ENCODE results near the gene SLC12A9.

The SLC12A9 gene

DNA sequence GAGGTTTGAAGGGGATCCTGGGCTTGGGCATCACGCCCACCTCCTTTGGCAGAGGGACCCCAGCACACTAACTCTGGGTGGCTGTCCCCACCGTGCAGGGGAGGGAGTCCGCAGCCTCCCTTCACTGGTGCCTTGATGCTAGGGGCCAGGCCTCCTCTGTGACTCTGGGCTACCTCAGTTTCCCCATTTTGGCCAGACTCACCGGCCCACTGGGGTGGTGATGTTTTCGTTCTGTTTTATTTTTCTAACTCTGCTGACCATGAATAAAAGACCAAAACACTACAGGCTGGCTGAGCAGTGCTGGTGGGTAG lies 14.2 kb downstream of the SLC12A9 start:
- Histone ChIP-seq H3K4me3 (ENCODE audit: low read depth, low read length, poor library complexity, severe bottlenecking) (peak overlapping the region; percentile 49), H3K9ac (ENCODE audit: low read length) (peak overlapping the region; percentile 58), H3K9me2 (ENCODE audit: low read depth, low read length) (no peaks in the 10 kb centered on the region), H3K4me1 (ENCODE audit: insufficient read depth, low read length, severe bottlenecking) (peaks cover 27% of the 10 kb centered on the region), H3K36me3 (ENCODE audit: insufficient read depth, low read length) (peaks cover 11% of the 10 kb centered on the region), H3K79me2 (ENCODE audit: insufficient read depth, low read length) (no peaks in the 10 kb centered on the region), H3K27me3 (ENCODE audit: insufficient read depth, low read length) (no peaks in the 10 kb centered on the region), H4K20me1 (ENCODE audit: insufficient read depth, low read length) (no peaks in the 10 kb centered on the region), H3K27ac (ENCODE audit: low read depth, low read length, poor library complexity, severe bottlenecking) (no peak overlapping the region), H3K4me2 (ENCODE audit: low read length) (peak overlapping the region; percentile 58), H3F3A (ENCODE audit: insufficient read depth, low read length) (no peaks in the 10 kb centered on the region), H2AFZ (ENCODE audit: low read length) (no peak overlapping the region), H3K9me3 (ENCODE audit: low read length) (no peaks in the 10 kb centered on the region)
- TF ChIP-seq EZH2 (IDR thresholded peaks at IDR 0.05; ENCODE audit: borderline replicate concordance, low read length) = no peak

DNA sequence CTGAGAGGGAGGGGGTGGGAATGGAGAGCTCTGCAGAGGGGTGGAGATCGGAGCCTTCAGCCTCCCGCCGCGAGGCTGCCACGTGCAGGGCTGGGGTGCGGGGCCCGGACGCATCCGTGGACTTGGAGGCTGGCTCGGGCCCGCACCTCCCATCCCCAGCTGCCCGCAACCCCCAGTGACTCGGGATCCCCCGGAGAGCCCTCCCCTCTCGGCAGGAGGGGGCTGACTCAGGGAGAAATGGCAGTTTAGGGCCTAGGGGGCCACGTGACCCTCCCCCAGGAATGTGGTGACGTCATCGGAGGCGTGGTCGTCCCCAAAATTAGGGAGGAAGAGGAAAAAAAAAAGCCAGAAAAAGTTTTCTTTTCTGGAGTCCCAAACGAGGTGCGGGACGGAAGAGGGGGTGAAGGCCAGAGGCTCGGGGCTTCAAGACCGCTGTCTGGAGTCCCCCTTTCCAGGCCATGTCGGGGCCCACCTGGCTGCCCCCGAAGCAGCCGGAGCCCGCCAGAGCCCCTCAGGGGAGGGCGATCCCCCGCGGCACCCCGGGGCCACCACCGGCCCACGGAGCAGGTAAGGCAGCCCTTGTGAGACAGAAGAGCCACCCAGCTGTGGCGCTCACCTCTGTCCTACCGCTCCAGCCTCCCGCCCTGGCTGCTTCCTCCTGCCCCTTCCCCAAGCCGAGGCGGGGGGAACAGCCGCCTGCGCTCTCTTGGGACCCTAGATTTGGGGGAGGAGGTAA lies 14.7 kb downstream of the SLC12A9 start, which contains the start of gene TRIP6:
TSS of gene TRIP6 (plus strand) at position 348 of the 736 bp plus-strand sequence. CDS start at position 459, 111 bp downstream.
- no peaks in the 10 kb centered on the region for H3K79me2 ChIP-seq (ENCODE audit: insufficient read depth, low read length)
- H3K9me3 ChIP-seq (ENCODE audit: low read length) = no peaks in the 10 kb centered on the region
- TF ChIP-seq EZH2 (IDR thresholded peaks at IDR 0.05; ENCODE audit: borderline replicate concordance, low read length) = no peak
- TF ChIP-seq, protein P1, sequence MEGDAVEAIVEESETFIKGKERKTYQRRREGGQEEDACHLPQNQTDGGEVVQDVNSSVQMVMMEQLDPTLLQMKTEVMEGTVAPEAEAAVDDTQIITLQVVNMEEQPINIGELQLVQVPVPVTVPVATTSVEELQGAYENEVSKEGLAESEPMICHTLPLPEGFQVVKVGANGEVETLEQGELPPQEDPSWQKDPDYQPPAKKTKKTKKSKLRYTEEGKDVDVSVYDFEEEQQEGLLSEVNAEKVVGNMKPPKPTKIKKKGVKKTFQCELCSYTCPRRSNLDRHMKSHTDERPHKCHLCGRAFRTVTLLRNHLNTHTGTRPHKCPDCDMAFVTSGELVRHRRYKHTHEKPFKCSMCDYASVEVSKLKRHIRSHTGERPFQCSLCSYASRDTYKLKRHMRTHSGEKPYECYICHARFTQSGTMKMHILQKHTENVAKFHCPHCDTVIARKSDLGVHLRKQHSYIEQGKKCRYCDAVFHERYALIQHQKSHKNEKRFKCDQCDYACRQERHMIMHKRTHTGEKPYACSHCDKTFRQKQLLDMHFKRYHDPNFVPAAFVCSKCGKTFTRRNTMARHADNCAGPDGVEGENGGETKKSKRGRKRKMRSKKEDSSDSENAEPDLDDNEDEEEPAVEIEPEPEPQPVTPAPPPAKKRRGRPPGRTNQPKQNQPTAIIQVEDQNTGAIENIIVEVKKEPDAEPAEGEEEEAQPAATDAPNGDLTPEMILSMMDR (IDR thresholded peaks at IDR 0.05; ENCODE audit: low read length) = no peak
- peak within 1 kb of the TSS; percentile 6 for H3K27ac ChIP-seq (ENCODE audit: low read depth, low read length, poor library complexity, severe bottlenecking)
- H3K4me1 ChIP-seq (ENCODE audit: insufficient read depth, low read length, severe bottlenecking) = peaks cover 27% of the 10 kb centered on the region
- H3F3A ChIP-seq (ENCODE audit: insufficient read depth, low read length) = no peaks in the 10 kb centered on the region
- no peaks in the 10 kb centered on the region for H3K27me3 ChIP-seq (ENCODE audit: insufficient read depth, low read length)
- no peak within 1 kb of the TSS for H2AFZ ChIP-seq (ENCODE audit: low read length)
- H3K9ac ChIP-seq (ENCODE audit: low read length) = peak within 1 kb of the TSS; percentile 58
- H3K4me3 ChIP-seq (ENCODE audit: low read depth, low read length, poor library complexity, severe bottlenecking) = peak within 1 kb of the TSS; percentile 49
- H3K9me2 ChIP-seq (ENCODE audit: low read depth, low read length) = no peaks in the 10 kb centered on the region
- peaks cover 11% of the 10 kb centered on the region for H3K36me3 ChIP-seq (ENCODE audit: insufficient read depth, low read length)
- H3K4me2 ChIP-seq (ENCODE audit: low read length) = peak within 1 kb of the TSS; percentile 58
- H4K20me1 ChIP-seq (ENCODE audit: insufficient read depth, low read length) = no peaks in the 10 kb centered on the region

DNA sequence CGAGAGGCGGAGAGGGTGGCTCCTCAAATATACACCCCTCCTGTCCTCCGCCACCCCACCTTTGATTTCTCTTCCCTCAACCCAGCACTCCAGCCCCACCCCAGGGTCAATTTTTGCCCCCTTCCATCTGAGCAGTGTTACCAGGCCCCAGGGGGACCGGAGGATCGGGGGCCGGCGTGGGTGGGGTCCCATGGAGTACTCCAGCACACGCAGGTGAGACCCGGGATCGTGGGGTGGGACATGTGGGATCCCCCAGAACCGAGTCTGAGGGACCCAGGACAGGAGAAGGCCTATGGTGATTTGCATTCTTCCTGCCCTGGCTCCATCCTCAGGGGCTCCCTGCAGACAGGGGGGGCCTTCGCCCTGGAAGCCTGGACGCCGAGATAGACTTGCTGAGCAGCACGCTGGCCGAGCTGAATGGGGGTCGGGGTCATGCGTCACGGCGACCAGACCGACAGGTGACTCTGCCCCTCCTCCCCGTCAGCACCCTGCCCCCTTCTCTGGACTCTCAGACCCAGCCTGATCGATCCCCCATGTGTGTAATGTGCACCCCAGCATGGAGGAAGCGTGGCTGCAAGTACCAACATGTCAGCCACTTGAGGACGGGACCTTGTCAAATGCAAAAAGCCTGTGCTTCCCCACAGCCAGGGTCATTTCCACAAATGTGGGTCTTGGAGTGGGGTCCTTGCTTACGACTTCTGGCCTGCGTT lies 15.4 kb downstream of the SLC12A9 start:
- H3K27me3 ChIP-seq (ENCODE audit: insufficient read depth, low read length) = no peaks in the 10 kb centered on the region
- H3K79me2 ChIP-seq (ENCODE audit: insufficient read depth, low read length) = no peaks in the 10 kb centered on the region
- H2AFZ ChIP-seq (ENCODE audit: low read length) = no peak overlapping the region
- peak overlapping the region; percentile 58 for H3K9ac ChIP-seq (ENCODE audit: low read length)
- no peaks in the 10 kb centered on the region for H3K9me2 ChIP-seq (ENCODE audit: low read depth, low read length)
- no peaks in the 10 kb centered on the region for H3K9me3 ChIP-seq (ENCODE audit: low read length)
- H3K27ac ChIP-seq (ENCODE audit: low read depth, low read length, poor library complexity, severe bottlenecking) = peak overlapping the region; percentile 6
- H3K36me3 ChIP-seq (ENCODE audit: insufficient read depth, low read length) = peaks cover 11% of the 10 kb centered on the region
- H4K20me1 ChIP-seq (ENCODE audit: insufficient read depth, low read length) = no peaks in the 10 kb centered on the region
- peak overlapping the region; percentile 58 for H3K4me2 ChIP-seq (ENCODE audit: low read length)
- TF ChIP-seq EZH2 (IDR thresholded peaks at IDR 0.05; ENCODE audit: borderline replicate concordance, low read length) = no peak
- TF ChIP-seq, protein P1 (IDR thresholded peaks at IDR 0.05; ENCODE audit: low read length) = no peak
- H3K4me3 ChIP-seq (ENCODE audit: low read depth, low read length, poor library complexity, severe bottlenecking) = peak overlapping the region; percentile 49
- H3F3A ChIP-seq (ENCODE audit: insufficient read depth, low read length) = no peaks in the 10 kb centered on the region
- peaks cover 27% of the 10 kb centered on the region for H3K4me1 ChIP-seq (ENCODE audit: insufficient read depth, low read length, severe bottlenecking)
